Dedifferentiated amniotic fluid mesenchymal stem cell (primary cell): ENCODE results near the gene PKN3.
A peak's percentile ranks its signal among the peaks of the same experiment; 100 is the strongest.
"Not testable (repeated sequence)": the region's sequence is repeated elsewhere in the genome, so short reads cannot be mapped to it uniquely, and the experiment has no call there.

ENCODE experiments used
- DNase-seq: peaks from one replicate; pipeline ENCODE4 v3.0.0-alpha.2; 2016; ENCODE audit errors: extremely low spot score

PKN3 gene

GRCh38 chr9:128693738-128694137 lies 8.6 kb upstream of the PKN3 start:
- DNase-seq = not testable (repeated sequence)

GRCh38 chr9:128694344-128694743 lies 8.0 kb upstream of the PKN3 start:
- no peak for DNase-seq

DNA sequence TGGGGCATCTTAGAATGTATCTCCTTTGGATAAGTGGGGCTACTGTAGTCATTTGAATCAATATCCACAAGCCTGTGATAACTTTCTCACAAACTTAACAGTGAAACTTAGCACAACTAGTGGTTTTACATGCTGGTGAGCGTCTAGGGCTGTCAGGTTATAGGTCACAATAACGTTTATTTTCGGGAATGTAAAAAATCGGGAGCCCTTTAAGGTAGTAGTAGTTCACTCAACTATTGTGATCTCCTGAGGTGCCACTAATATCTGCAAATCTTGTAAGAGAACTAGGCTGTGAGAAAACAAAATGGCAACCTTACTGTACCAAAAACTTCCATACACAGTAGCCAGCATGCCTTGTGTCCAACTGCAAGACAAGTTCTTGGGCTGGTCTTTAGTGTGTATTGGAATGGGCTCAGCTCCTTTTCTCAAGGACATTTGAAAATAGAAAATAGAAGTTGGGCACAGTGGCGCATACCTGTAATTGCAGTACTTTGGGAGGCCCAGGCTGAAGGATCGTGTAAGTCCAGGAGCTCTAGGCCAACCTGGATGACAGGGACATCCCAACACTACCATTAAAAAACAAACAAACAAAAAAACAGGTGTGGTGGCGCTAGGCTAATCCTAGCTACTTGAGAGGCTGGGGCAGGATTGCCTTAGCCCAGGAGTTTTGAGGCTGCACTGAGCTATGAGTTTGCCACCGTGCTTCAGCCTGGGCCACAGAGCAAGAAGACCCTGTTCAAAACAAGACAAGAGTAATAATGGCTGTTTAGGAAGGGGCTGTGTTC lies 5.2 kb upstream of the PKN3 start:
- no peak for DNase-seq

GRCh38 chr9:128699096-128699795 lies 3.1 kb upstream of the PKN3 start:
- DNase-seq = not testable (repeated sequence)

GRCh38 chr9:128701227-128701854 lies 962 bp upstream of the PKN3 start:
- peak; percentile 0 for DNase-seq

DNA sequence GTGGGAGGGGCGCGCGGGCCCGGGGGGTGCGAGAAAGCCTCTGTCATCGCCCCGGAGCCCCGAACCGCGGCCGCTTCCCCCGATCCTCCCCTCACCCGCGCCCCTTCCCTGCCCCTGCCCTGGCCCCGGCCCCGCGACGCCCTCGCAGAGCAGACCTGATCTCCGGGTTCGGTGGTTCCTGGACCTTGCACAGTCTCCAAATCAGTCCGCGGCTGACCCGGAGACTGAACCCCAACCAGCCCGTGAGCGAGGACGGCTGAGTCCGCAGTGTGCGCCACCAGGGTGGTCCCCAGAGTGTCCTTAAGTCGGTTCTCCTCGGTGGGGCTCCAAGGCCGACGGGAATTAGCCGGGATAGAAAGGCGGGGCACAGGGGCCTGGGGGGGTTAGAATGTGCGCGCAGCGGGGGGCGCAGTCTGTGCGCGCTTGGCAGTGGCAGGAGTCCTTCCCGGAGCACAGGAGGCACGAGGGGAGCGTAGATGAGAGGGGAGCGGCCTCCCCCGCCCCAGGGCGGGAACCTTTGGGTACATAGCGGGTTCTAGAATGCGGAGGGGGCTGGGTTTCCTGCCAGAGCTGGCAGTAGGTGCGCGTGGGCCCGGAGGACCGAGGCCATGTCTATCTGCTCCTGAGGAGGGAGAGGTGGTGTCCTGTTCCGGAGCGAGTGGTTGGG lies 779 bp downstream of the PKN3 start:
- no peak for DNase-seq

DNA sequence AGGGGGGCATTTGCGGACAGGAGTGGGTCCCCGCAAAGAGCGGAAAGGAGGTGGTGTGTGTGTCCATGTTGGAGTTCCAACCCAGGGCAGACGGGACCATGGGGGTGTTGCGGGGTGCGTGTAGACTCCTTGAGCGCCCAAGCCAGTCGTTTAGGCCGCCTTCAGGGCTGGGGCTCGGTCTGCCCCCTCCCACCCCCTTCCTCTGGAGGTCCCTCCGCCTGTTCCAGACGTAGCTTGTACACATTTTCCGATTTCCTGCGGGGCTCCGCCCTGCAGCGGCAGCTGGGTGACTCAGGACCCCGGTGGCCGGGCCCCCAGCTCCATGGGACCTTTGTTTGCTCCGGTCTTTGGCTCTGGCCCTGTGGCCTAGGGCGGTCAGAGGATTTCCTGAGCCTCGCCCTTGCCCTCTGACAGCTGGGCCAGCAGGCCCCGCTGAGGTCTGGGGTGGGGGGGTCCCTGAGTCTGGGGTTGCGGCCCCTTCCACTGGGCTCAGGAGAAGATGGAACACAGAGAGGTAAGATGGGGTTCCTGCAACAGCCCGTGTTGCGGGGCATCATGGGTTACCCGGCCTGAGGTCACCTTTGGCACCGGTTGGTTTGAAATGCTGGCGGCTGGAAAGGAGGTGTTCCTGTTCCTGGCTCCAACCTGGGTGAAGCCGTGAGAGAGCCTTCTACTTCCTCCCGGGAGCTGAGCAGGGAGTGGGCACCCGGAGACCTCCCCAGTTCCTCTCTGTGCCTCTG lies 1.5 kb downstream of the PKN3 start:
- no peak for DNase-seq

- no peak for DNase-seq
Observed at GRCh38 chr9:128704356-128704670, 2.0 kb downstream of the PKN3 start.

DNA sequence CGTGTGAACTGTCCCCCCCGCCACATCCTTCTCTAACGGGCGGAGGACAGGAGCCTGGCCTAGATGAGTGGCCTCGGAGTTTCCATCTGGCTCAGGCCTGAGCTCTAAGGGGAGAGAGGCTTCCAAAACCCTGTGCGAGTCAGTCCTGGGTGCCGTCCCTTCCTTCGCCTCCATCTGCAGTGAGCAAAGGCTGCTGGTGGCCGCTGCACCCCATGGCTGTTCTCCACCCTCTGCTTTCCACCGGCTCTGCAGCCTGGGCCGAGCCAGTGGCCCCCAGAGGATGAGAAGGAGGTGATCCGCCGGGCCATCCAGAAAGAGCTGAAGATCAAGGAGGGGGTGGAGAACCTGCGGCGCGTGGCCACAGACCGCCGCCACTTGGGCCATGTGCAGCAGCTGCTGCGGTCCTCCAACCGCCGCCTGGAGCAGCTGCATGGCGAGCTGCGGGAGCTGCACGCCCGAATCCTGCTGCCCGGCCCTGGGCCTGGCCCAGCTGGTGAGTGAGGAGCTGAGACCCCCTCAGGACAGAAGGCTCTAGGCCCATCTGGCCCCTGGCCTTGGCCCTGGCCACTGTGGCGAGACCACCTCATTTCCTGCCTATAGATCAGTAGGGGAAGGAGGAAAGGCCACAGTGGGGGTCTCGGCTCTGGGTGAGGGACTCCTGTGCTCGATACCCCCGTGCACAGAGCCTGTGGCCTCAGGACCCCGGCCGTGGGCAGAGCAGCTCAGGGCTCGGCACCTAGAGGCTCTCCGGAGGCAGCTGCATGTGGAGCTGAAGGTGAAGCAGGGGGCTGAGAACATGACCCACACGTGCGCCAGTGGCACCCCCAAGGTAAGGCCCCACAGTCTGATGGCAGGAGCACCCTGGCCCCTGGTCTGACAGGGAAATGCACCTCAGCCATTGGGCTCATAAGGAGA lies 3.0 kb downstream of the PKN3 start:
- no peak for DNase-seq

DNA sequence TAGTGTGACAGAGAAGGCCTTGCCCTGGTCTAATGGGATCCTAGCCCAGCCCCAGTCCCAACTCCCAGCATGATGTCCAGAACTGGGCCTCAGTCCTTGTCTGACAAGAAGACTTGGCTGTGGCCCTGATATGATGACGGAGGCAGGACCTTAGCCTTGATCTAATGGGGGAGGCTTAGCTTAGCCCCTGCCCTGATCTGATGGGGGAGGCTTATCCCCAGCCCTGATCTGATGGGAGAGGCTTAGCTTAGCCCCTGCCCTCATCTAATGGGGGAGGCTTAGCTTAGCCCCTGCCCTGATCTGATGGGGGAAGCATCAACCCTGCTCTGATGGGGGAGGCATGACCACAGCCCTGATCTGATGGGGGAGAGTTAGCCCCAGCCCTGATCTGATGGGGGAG lies 3.7 kb downstream of the PKN3 start:
- no peak for DNase-seq

GRCh38 chr9:128706671-128707381 lies 4.5 kb downstream of the PKN3 start:
- no peak for DNase-seq

DNA sequence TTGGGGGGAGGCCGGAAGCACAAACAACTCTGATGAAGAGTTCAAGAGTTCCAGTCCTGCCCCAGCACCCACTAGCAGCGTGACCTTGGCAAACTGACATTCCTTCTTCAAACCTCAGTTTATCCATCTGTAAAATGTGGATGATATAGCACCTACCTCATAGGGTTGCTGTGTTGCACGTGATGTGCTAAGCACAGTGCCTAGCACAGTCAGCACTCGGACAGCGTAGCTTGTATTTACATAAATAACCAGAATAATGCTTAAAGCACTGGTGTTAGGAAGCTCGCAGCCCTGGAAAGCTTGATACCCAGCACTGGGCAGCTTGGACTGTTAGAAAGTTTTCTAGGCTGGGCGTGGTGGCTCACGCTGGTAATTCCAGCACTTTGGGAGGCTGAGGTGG lies 5.1 kb downstream of the PKN3 start:
- DNase-seq = no peak

DNA sequence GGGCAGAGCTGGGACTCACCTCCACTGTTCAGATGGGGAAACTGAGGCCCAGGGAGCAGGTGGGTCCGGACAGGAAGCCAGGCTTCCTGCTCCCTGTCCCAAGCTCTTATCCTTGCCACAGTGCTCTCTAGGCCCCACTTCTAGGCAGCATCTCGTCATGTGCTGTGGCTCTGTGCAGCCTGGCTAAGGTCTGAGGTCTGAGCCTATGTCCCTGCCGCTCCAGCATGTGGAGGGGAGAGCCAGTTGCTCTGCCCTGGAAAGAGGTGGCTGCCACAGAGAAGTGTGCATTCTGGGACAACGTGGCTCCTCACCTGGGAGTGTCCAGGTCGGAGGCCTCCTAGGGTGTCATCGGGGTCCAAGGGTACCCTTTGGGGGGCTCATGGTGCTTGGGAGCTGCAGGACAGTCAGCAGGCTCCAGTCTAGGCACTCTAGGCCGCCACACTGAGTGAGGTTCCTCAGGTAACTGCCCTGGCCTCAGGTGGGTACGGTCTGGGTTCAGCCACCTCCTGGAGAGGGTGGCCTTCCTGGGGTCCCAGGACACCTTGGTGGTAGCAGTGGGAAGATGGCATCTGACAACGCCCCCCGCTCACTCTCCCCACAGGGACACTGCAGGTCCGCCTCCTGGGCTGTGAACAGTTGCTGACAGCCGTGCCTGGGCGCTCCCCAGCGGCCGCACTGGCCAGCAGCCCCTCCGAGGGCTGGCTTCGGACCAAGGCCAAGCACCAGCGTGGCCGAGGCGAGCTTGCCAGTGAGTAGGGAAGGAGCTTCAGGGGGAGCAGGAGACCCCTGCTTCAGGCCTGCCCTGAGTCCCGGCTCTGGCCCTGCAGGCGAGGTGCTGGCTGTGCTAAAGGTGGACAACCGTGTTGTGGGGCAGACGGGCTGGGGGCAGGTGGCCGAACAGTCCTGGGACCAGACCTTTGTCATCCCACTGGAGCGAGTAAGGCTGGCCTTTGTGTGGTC lies 10.4 kb downstream of the PKN3 start:
- DNase-seq = no peak

- no peak for DNase-seq
Observed at GRCh38 chr9:128713411-128713780, 11.1 kb downstream of the PKN3 start.

DNA sequence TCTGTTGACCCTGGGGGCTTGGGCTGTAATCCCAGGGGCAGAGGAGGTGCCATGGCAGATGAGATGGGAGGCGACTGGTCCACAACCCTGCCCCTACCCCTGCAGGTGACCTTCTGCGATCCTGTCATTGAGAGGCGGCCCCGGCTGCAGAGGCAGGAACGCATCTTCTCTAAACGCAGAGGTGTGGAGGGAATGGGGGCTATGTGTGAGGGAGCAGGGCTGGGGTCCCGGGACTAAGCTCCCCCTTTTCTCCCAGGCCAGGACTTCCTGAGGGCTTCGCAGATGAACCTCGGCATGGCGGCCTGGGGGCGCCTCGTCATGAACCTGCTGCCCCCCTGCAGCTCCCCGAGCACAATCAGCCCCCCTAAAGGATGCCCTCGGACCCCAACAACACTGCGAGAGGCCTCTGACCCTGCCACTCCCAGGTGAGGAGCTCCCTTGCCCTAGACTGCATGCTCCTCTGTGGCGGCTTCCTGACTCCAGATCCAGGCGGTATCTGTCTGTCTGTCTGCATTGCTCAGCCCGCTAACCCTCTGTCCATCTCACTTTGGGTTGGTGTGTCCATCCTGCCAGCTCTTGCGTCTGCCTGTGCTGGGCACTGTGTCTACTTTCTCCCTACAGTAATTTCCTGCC lies 11.8 kb downstream of the PKN3 start:
- DNase-seq = no peak

GRCh38 chr9:128714586-128715435 lies 12.5 kb downstream of the PKN3 start:
- DNase-seq = no peak

- DNase-seq = no peak
Observed at GRCh38 chr9:128715436-128715750, 13.1 kb downstream of the PKN3 start.
